T-helper 22 cell (primary cell): Measurements from ENCODE around the gene SYPL1.

Experiments used
- DNase-seq: peaks from one replicate; pipeline ENCODE4 v3.0.0-alpha.2; 2020; ENCODE audit warnings: low read depth

The SYPL1 gene

DNA sequence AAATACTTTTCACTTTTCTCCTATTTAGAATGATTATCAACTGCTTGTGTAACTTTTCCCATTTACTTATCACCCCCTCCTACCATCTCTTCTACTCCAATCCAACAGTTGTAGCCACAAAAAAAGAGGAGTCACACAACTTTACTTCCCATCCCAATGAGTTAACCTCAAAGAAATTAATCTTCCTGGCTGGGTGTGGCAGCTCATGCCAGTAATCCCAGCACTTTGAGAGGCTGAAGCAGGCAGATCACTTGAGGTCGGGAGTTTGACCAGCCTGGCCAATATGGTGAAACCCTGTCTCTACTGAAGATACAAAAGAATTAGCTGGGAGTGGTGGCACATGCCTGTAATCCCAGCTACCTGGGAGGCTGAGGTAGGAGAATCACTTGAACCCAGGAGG is 19.9 kb downstream of the SYPL1 start:
- DNase-seq = no peak

DNA sequence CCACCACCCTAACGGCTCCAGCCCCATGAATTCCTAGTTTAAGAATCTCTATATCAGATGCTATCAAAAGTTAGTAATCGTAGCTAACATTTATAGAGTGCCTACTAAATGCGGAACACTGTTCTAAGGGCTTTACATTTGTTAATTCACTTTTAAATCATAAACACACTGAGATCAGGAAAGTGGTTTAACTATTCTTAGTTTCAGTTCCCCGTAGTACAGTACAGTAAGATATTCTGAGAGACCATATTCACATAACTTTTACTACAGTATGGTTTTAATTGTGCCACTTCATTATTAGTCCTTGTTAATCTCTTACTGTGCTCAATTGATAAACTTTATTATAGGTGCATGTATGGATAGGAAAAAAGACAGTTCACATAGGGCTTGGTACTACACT is 22.5 kb downstream of the SYPL1 start:
- no peak for DNase-seq

DNA sequence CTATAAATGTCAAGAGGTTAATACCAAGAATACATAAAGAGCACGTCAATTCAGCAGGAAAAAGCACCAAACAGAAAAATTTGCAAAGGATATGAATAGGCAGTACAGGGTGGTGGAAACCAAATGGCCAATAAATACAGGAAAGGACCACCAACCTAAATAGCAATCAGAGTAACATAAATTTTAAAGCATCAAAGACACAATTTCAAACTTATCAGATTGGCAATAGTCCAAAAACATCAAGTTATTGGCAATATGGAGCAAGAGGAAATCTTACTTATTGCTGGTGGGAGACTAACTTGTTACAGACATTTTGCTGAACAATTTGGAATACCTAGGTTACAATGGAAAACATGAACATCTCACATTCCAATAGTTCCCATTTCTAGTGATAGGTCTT is 24.1 kb downstream of the SYPL1 start:
- no peak for DNase-seq

DNA sequence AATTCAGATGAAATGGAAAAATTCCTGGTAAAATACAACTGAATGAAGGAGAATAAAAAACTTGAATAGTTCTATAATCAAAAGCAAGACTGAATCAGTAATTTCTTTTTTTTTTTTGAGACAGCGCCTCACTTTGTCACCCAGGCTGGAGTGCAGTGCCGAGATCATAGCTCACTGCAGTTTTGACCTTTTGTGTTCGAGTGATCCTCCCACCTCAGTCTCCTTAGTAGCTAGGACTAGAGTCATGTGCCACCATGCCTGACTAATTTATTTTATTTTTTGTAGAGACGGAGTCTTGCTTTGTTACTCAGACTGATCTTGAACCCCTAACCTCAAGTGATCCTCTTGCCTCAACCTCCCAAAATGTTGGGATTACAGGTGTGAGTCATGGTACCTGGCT is 26.1 kb downstream of the SYPL1 start:
- no peak for DNase-seq

DNA sequence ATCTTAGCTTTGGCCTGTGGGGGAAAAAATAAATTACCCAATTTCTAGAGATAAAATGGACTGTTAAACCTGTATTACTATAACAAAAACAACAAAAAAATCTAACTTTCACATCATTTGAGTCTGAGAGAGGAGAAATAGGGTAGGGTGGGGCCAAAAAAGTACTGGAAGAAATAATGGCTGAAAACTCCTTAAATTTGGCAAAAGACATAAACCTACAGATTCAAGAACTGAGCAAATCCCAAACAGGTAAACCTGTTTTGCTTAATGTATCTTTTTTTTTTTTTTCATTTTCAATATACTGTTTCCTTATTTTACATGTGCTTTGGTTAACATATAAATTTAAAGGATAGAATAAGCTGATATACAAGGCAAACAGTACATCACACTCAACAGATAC is 27.1 kb downstream of the SYPL1 start:
- no peak for DNase-seq

- DNase-seq = no peak
These were observed 28.4 kb downstream of the SYPL1 start for GRCh38 chr7:106083717-106084116.

- DNase-seq = no peak
These were observed 29.8 kb downstream of the SYPL1 start for GRCh38 chr7:106082087-106082854.

DNA sequence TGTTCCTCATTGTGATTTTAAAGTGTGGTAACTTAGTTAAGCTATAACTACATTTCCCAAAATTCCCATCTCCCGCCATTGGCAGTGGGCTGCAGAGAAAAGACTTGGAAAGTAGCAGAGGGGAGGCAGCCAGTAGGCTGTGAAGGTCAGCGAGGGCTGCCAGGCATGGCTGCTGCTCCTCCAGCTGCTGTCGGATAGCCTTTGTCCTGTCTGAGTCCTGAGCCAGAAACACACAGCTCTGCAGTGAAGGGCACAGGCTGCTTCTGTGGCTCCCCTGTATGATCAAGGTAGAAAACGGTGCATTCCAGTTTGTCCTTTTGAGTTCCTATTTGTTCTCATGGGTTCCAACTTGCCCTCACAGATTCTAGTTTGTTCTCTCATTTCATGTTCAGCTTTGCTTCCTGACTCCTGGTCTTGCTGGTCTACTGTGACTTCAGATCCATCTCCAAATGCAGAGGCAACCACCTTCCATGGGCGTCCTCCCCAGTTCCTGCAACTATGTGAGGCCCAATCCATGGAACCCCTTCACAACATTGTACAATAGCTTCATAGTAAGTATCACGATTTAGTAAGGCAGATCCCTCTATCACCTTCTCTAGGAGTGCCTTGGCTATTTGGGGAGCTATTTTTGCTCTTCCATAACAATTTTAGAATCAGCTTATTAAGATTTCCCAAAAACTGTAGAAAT is 31.7 kb downstream of the SYPL1 start:
- DNase-seq = no peak

DNA sequence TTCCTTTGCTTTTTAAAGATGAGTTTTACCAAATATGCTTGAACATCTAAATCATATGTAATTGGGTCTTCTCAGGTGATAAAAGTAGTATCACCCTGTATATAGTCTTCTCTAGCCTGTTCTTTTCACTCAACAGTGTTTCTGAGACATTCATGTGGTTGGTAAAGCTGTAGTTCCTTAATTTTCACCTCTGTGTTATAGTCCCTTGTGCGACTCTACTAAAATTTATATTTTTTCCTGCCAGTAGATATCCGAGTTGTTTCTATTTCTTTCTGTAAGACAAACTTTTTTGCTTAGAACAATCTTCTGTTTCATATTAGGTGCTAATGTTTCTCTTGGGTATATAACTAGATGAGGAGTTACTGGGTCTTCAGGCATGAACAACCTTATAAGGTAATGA is 35.6 kb downstream of the SYPL1 start:
- no peak for DNase-seq

GRCh38 chr7:106075937-106076336 is 36.2 kb downstream of the SYPL1 start:
- DNase-seq = no peak

- DNase-seq = no peak
These were observed 37.9 kb downstream of the SYPL1 start for GRCh38 chr7:106074257-106074656.

GRCh38 chr7:106073701-106074100 is 38.4 kb downstream of the SYPL1 start:
- no peak for DNase-seq

- no peak for DNase-seq
These were observed 39.4 kb downstream of the SYPL1 start for GRCh38 chr7:106072715-106073091.

DNA sequence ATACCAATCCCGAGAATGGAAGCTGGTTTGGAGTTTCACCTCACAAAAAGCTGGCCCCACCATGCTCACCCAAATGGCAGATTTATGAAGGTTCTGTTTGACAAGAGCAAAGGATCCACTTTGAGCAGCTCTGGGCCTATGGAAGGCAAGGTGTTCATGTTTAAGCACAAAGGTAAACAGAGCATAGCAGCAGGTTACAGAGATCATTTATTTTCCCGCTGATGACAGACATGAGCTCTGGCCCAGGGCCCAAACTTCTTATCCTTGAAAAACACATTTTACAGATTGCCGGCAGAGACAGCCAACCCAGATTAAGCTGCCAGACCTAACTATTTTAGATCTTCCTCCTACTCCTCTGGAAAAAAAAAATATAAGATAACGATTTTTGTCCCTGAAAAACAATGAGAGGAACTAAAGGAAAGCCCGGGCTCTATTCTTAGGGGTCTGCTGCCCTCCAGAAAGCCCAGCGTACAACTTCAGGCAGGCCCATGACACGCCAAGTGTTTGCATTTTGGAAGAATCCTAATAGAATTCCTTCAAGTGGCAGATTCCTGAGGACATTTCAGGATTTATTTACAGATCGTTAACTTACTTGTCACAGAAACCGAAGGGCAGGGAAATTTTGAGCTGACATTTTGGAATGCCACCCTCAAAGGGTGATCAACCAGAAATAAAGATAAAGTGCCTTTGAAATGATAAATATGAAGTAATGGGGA is 40.0 kb downstream of the SYPL1 start:
- DNase-seq = no peak

- DNase-seq = no peak
These were observed 40.6 kb downstream of the SYPL1 start for GRCh38 chr7:106071356-106071998.

GRCh38 chr7:106070567-106071254 is 41.4 kb downstream of the SYPL1 start:
- DNase-seq = no peak

- DNase-seq = no peak
These were observed 41.9 kb downstream of the SYPL1 start for GRCh38 chr7:106070201-106070551.

DNA sequence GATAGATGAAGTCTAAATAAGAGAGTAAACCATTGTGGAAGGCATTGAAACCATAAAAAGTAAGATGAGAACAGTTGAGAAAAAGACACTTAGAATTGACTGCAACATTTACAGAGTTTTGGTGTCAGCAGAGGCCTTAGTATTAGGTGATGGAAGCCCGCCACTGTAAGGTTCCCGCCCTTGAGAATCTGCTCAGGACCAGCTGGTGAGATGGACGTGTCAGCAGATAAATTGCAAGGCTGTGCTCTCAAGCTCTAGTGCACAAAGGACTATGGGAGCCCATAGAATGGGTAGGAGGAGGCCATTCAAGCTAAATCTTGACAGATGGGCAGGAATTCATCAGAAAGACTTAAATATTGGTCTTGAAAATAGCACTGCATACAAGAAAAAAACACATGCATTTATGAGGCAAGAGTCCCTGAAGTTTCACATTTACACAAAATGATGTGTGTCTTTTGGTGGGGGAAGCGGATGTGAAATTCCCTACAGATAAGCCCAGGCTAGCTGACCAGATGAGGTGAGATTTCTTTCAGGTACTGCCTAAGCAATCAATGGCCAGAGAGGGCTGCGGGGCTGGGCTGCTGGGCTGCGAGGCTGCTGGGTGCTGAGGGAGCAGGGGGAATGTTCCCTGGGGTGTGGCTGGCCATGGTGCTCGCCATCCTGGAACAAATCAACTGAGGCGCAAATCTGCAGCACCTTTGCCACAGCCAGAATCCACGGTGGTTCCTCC is 42.5 kb downstream of the SYPL1 start:
- DNase-seq = no peak

- DNase-seq = no peak
These were observed 43.1 kb downstream of the SYPL1 start for GRCh38 chr7:106068986-106069385.

GRCh38 chr7:106068538-106068961 is 43.6 kb downstream of the SYPL1 start:
- no peak for DNase-seq

DNA sequence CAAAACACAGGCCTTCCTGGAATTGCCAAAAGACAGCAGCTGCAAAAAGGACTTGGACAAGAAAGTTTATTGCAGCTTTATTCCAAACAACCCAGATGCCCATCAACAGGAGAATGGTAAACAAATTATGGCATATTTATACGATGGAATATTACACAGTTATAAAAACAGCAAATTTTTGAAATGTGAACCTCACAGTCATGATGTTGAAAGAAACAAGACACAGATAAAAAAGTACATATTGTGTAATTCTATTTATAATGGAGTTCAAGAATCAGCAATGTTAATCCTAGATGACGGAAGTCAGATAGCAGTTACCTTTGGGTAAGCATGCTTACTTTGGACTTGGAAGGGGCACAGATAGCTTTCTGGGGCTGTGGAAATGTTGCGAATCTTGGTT is 44.4 kb downstream of the SYPL1 start:
- no peak for DNase-seq
